Endothelial cell of umbilical vein (primary cell): ENCODE results near the gene PTDSS2. TPM values are rescaled to one million over a fixed set of nuclear protein-coding genes. Genes with fewer than 3 reads are reported as not detected.

ENCODE experiments used
- BruUV-seq: library from RNA; stranded (reverse); fragments of 400-500 nt; replicated peaks from 2 replicates; lab custom pipeline; 2021; lab: Mats Ljungman, UMichigan
- CTCF ChIA-PET: fragments of 300-600, 350-600 bp; sonication (Branson Sonifier 250); formaldehyde crosslinking; loops from one replicate; lab custom pipeline; 2021; ENCODE audit warnings: antibody characterized with exemption, inconsistent platforms; lab: Charles Lee
- POLR2A ChIA-PET: fragments of 300-600, 350-600 bp; sonication (Branson Sonifier 250); formaldehyde crosslinking; loops from one replicate; lab custom pipeline; 2021; ENCODE audit warnings: antibody characterized with exemption, inconsistent platforms; lab: Charles Lee
- DNase-seq: peaks from one replicate; pipeline ENCODE4 v3.0.0-alpha.2; 2011; ENCODE audit warnings: low read depth, low spot score
- FAIRE-seq: peaks from 2 replicates; lab custom pipeline; 2011; peaks lifted over from hg19 to GRCh38; lab: Jason Lieb, UNC
- H2AFZ ChIP-seq: 2 replicates; pipeline ENCODE4 v1.6.0; 2012; ENCODE audit warnings: low read depth, low read length, control low read depth, inconsistent platforms
- H3K27ac ChIP-seq: 2 replicates; pipeline ENCODE4 v1.5.1; 2011; ENCODE audit warnings: low read depth, mild to moderate bottlenecking, control low read depth, low read length, moderate library complexity; ENCODE audit not compliant: insufficient read depth
- H3K27me3 ChIP-seq, 2 experiments: 2 replicates each; pipeline versions ENCODE4 v1.6.0 to v1.6.1; 2011; ENCODE audit warnings: low read length in 2 of 2, mixed read lengths in 1 of 2; ENCODE audit not compliant: control insufficient read depth in 2 of 2, insufficient read depth in 2 of 2
- H3K36me3 ChIP-seq, 2 experiments: 2 replicates in 1 of 2; 3 replicates in 1 of 2; pipeline ENCODE4 v1.5.1; 2011; ENCODE audit warnings: low read length in 2 of 2, mild to moderate bottlenecking in 1 of 2, moderate library complexity in 1 of 2; ENCODE audit not compliant: control insufficient read depth in 2 of 2, insufficient read depth in 2 of 2; ENCODE audit errors: extremely low read depth in 1 of 2
- H3K4me1 ChIP-seq: 3 replicates; pipeline ENCODE4 v1.5.1; 2011; ENCODE audit warnings: mild to moderate bottlenecking, low read length; ENCODE audit not compliant: control insufficient read depth, insufficient read depth; ENCODE audit errors: extremely low read depth
- H3K4me2 ChIP-seq: 2 replicates; pipeline ENCODE4 v1.6.1; 2011; ENCODE audit warnings: low read length, control low read depth, mixed read lengths; ENCODE audit not compliant: insufficient read depth
- H3K4me3 ChIP-seq, 3 experiments: fragments of 200-600 bp in 1 of 3; sonication (generic), shearing (Covaris generic) in 1 of 3; replicated peaks in 1 of 3; 2 replicates each; pipeline ENCODE4 v1.5.1; 2011 to 2016; ENCODE audit warnings: control low read depth in 3 of 3, low read length in 3 of 3, mild to moderate bottlenecking in 2 of 3, inconsistent platforms in 1 of 3, low read depth in 1 of 3, moderate library complexity in 1 of 3; ENCODE audit not compliant: insufficient read depth in 1 of 3
- H3K79me2 ChIP-seq: 2 replicates; pipeline ENCODE4 v1.6.0; 2012; ENCODE audit warnings: low read length, inconsistent platforms; ENCODE audit not compliant: control insufficient read depth, insufficient read depth
- H3K9ac ChIP-seq: replicated peaks from 2 replicates; pipeline ENCODE3; 2011; ENCODE audit warnings: low read length, control low read depth; ENCODE audit not compliant: insufficient read depth; ENCODE audit errors: extremely low read depth
- H3K9me1 ChIP-seq: replicated peaks from 3 replicates; pipeline ENCODE4 v1.6.0; 2011; ENCODE audit warnings: mild to moderate bottlenecking, low read length; ENCODE audit not compliant: control insufficient read depth, insufficient read depth; ENCODE audit errors: extremely low read depth
- H3K9me3 ChIP-seq: replicated peaks from 2 replicates; pipeline ENCODE4 v1.5.1; 2012; ENCODE audit warnings: low read length, inconsistent platforms; ENCODE audit not compliant: control insufficient read depth, insufficient read depth
- H4K20me1 ChIP-seq: replicated peaks from 2 replicates; pipeline ENCODE3; 2011; ENCODE audit warnings: mild to moderate bottlenecking, low read length; ENCODE audit not compliant: control insufficient read depth, insufficient read depth; ENCODE audit errors: extremely low read depth
- EZH2 ChIP-seq: IDR thresholded peaks from 2 replicates; pipeline ENCODE4 v1.6.1; 2012; ENCODE audit warnings: borderline replicate concordance, low read depth, mild to moderate bottlenecking, moderate library complexity, low read length, inconsistent platforms; ENCODE audit not compliant: severe bottlenecking
- FOS ChIP-seq: IDR thresholded peaks from 2 replicates; pipeline ENCODE4 v1.6.1; 2011; ENCODE audit warnings: mild to moderate bottlenecking, low read length, moderate library complexity, borderline replicate concordance; ENCODE audit not compliant: insufficient read depth
- POLR2A ChIP-seq: IDR thresholded peaks from 2 replicates; pipeline ENCODE4 v1.6.1; 2012; ENCODE audit warnings: low read depth, mild to moderate bottlenecking, control low read depth, low read length
- dilution Hi-C: fragments of 300-500 bp; cut with MboI; formaldehyde crosslinking; loops from one replicate; pipeline ENCODE4 v1.15.0; 2019; ENCODE audit warnings: low sequenced_read_pairs; ENCODE audit not compliant: extremely low pct_ligation_motif_present
- intact Hi-C: fragments of 100-400 bp; cut with micrococcal nuclease; formaldehyde crosslinking; loops from one replicate; pipeline ENCODE4 v1.10.0; 2022
- polyA plus RNA-seq, 4 experiments: library from polyadenylated mRNA; depleted of rRNA in 3 of 4; stranded (reverse) in 3 of 4; unstranded in 1 of 4; fragments of >200 nt; gene quantifications; 2 replicates each; pipeline versions ENCODE4 v1.2.1 to v1.2.3, GENCODE V29; 2011 to 2012; ENCODE audit warnings: missing spikeins in 1 of 4
- total RNA-seq: library from RNA; stranded (reverse); gene quantifications from 2 replicates; pipeline ENCODE4 v1.2.3, GENCODE V29; 2021
- TF ChIP-seq, protein P1 (sequence below): IDR thresholded peaks from 2 replicates; pipeline ENCODE4 v1.6.1; 2011; ENCODE audit not compliant: insufficient read depth, insufficient read length

Gene PTDSS2
- total and polyA plus RNA-seq, 2 donors (not counting 3 experiments of a cell fraction or from before 2014, with no cell fraction given) = 41.4 to 46.8 TPM

GRCh38 chr11:497565-498296 lies 47.7 kb downstream of the PTDSS2 start:
- no peaks in the 10 kb centered on the region for H3K79me2 ChIP-seq
- no peak overlapping the region for H2AFZ ChIP-seq
- H4K20me1 ChIP-seq = no peaks in the 10 kb centered on the region
- FAIRE-seq = no peak
- H3K4me3 ChIP-seq = no peak overlapping the region
- no peaks in the 10 kb centered on the region for H3K9me3 ChIP-seq
- H3K36me3 ChIP-seq = peaks cover 3 to 62% of the 10 kb centered on the region in 2 experiments
- ChIA-PET POLR2A (interaction anchor here (0.5 kb wide), 1 partner anchor 32 kb away, joined by 4 read pairs; no protein-coding TSS in a partner anchor), CTCF (no interaction called here)
- TF ChIP-seq POLR2A (no peak), EZH2 (no peak), FOS (no peak)
- TF ChIP-seq, protein P1, sequence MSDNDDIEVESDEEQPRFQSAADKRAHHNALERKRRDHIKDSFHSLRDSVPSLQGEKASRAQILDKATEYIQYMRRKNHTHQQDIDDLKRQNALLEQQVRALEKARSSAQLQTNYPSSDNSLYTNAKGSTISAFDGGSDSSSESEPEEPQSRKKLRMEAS = peak; percentile 1
- no peak overlapping the region for H3K4me2 ChIP-seq
- no peaks in the 10 kb centered on the region for H3K4me1 ChIP-seq
- no peak overlapping the region for H3K9ac ChIP-seq
- H3K27ac ChIP-seq = no peak overlapping the region
- intact Hi-C loops (no loop called here), dilution Hi-C loops (no loop called here)
- no peak for DNase-seq
- no peaks in the 10 kb centered on the region for H3K9me1 ChIP-seq
- no peaks in the 10 kb centered on the region for H3K27me3 ChIP-seq
- BruUV-seq = no TSS peak

DNA sequence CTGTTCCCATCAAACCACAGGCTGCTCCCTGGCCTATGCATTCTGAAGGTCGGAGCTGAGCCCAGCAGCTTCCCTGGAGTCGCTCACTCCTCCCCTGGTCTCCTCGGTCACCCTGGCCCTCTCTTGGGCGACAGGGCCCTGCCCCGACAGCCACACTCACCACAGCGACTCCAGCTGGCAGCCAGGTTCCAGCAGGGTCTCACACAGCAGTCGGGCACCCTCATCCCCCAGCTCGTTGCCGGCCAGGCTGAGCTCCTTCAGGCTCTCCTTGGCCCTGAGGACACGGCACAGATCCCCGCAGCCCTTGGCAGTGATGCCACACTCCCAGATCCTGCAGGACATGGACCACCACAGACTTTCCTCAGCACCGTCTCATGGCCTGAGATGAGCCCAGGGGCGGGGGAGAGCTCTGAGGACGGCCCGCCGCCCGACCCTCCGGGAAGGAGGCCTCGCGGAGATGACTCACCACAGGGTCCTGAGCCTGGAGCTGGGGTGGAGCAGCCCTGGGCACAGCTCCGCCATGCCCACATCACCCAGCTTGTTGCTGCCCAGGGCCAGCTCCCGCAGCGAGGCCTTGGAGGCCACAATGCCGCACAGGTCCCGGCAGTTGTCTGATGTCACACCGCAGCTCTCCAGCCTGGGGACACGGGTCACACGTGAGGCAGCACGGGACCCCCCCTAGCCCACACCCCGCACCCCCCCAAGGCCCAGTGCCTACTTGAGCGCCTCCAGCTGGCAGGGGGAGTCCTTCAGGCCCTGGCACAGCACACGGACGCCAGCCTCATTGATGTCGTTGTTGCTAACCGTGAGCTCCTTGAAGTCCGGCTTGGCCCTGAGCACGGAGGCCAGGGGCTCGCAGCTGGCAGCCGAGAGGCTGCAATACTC lies 48.5 kb downstream of the PTDSS2 start:
- H3K4me1 ChIP-seq = peaks cover under 1% of the 10 kb centered on the region
- POLR2A ChIA-PET = interaction anchor here (0.5 kb wide), 1 partner anchor 33 kb away, joined by 4 read pairs; no protein-coding TSS in a partner anchor
- no peak overlapping the region for H2AFZ ChIP-seq
- peaks cover 2% of the 10 kb centered on the region for H3K79me2 ChIP-seq
- no peak for DNase-seq
- TF ChIP-seq FOS = no peak
- TF ChIP-seq, protein P1 = no peak
- no peak for FAIRE-seq
- BruUV-seq = TSS peak; percentile 11
- no peak overlapping the region for H3K27ac ChIP-seq
- CTCF ChIA-PET = no interaction called here
- H3K36me3 ChIP-seq = peaks cover 3 to 61% of the 10 kb centered on the region in 2 experiments
- H3K9ac ChIP-seq = no peak overlapping the region
- H3K27me3 ChIP-seq = no peaks in the 10 kb centered on the region
- no peak overlapping the region for H3K4me3 ChIP-seq
- no peaks in the 10 kb centered on the region for H3K9me1 ChIP-seq
- H3K9me3 ChIP-seq = no peaks in the 10 kb centered on the region
- H4K20me1 ChIP-seq = no peaks in the 10 kb centered on the region
- intact Hi-C loops (no loop called here), dilution Hi-C loops (no loop called here)
- H3K4me2 ChIP-seq = no peak overlapping the region
